ENCODE data around the gene OXSR1. TPM values are rescaled to one million over a fixed set of nuclear protein-coding genes. Genes with fewer than 3 reads are reported as not detected.

OXSR1 gene
- total RNA-seq, 1 donor: 36.0 TPM

DNA sequence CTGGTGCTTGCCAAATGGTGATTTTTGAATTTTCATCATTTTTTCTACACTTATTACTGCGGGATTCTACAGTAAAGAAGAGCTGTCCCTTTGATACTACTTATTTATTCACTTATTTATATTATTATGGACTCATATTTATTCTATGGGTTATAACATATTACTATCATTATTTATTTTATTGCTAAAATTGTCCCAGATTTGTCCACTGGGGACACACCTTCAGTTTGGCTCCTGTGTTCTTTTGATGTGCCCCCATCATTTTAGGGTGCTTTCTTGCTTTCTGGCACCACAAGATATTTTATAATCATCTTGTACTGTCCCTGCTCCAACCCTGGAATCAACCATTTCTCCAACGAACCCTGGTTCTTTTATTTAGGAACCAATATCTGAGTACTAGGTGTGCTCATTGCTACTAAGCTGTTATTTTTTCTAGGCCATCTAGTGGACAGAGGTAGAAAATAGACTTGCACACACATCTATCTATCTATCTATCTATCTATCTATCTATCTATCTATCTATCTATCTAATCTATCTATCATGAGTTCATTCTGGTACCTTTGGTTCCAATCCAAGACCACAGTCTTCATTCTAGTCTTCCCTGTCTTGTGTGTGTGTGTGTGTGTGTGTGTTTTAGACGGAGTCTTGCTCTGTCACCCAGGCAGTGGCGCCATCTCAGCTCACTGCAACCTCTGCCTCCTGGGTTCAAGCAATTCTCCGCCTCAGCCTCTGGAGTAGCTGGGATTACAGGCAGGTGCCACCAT is 132.8 kb downstream of the OXSR1 start:
- Histone ChIP-seq H3K4me3 (ENCODE audit: low read length) (no peak overlapping the region), H3K27me3 (ENCODE audit: insufficient read depth, low read length) (no peaks in the 10 kb centered on the region), H3K9me3 (ENCODE audit: low read depth, low read length) (no peaks in the 10 kb centered on the region), H3K4me1 (ENCODE audit: insufficient read depth, low read length) (no peaks in the 10 kb centered on the region)

Other genes with a start within 250 kb of the OXSR1 start
- gene VILL, start 174.8 kb upstream of the OXSR1 start, total RNA-seq: 12.4 TPM
- 18.1 TPM for gene PLCD1, start 135.9 kb upstream of the OXSR1 start, total RNA-seq
- 1.7 TPM for gene DLEC1, start 126.3 kb upstream of the OXSR1 start, total RNA-seq
- 34.8 TPM for gene ACAA1, start 28.4 kb upstream of the OXSR1 start, total RNA-seq
- 23.1 TPM for gene MYD88, start 26.9 kb upstream of the OXSR1 start, total RNA-seq
- not detected for gene SLC22A13, start 100.3 kb downstream of the OXSR1 start, total RNA-seq
- gene SLC22A14, start 116.8 kb downstream of the OXSR1 start, total RNA-seq: 0.10 TPM
- gene XYLB, start 181.2 kb downstream of the OXSR1 start, total RNA-seq: 0.63 TPM